ENCODE results near the gene MEIS2.

Gene MEIS2

GRCh38 chr15:37075777-37076176, 24.6 kb downstream of the MEIS2 start:
- H3K36me3 ChIP-seq (ENCODE audit: insufficient read depth, low read length), result no peaks in the 10 kb centered on the region
- no peaks in the 10 kb centered on the region for H3K27me3 ChIP-seq (ENCODE audit: insufficient read depth, low read length, poor library complexity, severe bottlenecking)

GRCh38 chr15:37072181-37072580, 28.2 kb downstream of the MEIS2 start:
- no peaks in the 10 kb centered on the region for H3K79me2 ChIP-seq (ENCODE audit: insufficient read depth, low read length)
- H3K9ac ChIP-seq (ENCODE audit: low read depth, low read length, poor library complexity, severe bottlenecking), result no peak overlapping the region
- H3K4me3 ChIP-seq (ENCODE audit: low read length, poor library complexity, severe bottlenecking), result no peak overlapping the region
- H3K4me1 ChIP-seq (ENCODE audit: insufficient read depth, low read length, poor library complexity, severe bottlenecking), result no peaks in the 10 kb centered on the region
- no peaks in the 10 kb centered on the region for H4K20me1 ChIP-seq (ENCODE audit: insufficient read depth, low read length, poor library complexity, severe bottlenecking)
- H3F3A ChIP-seq (ENCODE audit: low read depth), result no peaks in the 10 kb centered on the region
- H3K4me2 ChIP-seq (ENCODE audit: low read depth, low read length, poor library complexity, severe bottlenecking), result no peak overlapping the region
- H3K9me2 ChIP-seq (replicated peaks; ENCODE audit: low read depth, low read length), result no peaks in the 10 kb centered on the region
- TF ChIP-seq EZH2phosphoT487 (IDR thresholded peaks at IDR 0.05; ENCODE audit: borderline replicate concordance) (no peak), CTCF (conservative IDR thresholded peaks at IDR 0.05; ENCODE audit: low read length) (no peak)
- H3K36me3 ChIP-seq (ENCODE audit: insufficient read depth, low read length), result no peaks in the 10 kb centered on the region
- no peaks in the 10 kb centered on the region for H3K9me3 ChIP-seq (ENCODE audit: insufficient read depth, low read depth, low read length)
- H3K27me3 ChIP-seq (ENCODE audit: insufficient read depth, low read length, poor library complexity, severe bottlenecking), result no peaks in the 10 kb centered on the region
- H2AFZ ChIP-seq (ENCODE audit: low read length), result no peak overlapping the region

More at GRCh38 chr15:37075777-37076176, 24.6 kb downstream of the MEIS2 start:
- Histone ChIP-seq H3K9me2 (replicated peaks; ENCODE audit: low read depth, low read length) (no peaks in the 10 kb centered on the region), H2AFZ (ENCODE audit: low read length) (no peak overlapping the region), H4K20me1 (ENCODE audit: insufficient read depth, low read length, poor library complexity, severe bottlenecking) (no peaks in the 10 kb centered on the region), H3K9ac (ENCODE audit: low read depth, low read length, poor library complexity, severe bottlenecking) (no peak overlapping the region), H3K9me3 (ENCODE audit: insufficient read depth, low read depth, low read length) (no peaks in the 10 kb centered on the region), H3K4me1 (ENCODE audit: insufficient read depth, low read length, poor library complexity, severe bottlenecking) (no peaks in the 10 kb centered on the region), H3K79me2 (ENCODE audit: insufficient read depth, low read length) (no peaks in the 10 kb centered on the region), H3F3A (ENCODE audit: low read depth) (no peaks in the 10 kb centered on the region), H3K4me3 (ENCODE audit: low read length, poor library complexity, severe bottlenecking) (no peak overlapping the region), H3K4me2 (ENCODE audit: low read depth, low read length, poor library complexity, severe bottlenecking) (no peak overlapping the region)
- TF ChIP-seq EZH2phosphoT487 (IDR thresholded peaks at IDR 0.05; ENCODE audit: borderline replicate concordance), result no peak
- no peak for TF ChIP-seq CTCF (conservative IDR thresholded peaks at IDR 0.05; ENCODE audit: low read length)

- no peak overlapping the region for H3K4me2 ChIP-seq (ENCODE audit: low read depth, low read length, poor library complexity, severe bottlenecking)
- no peaks in the 10 kb centered on the region for H3K4me1 ChIP-seq (ENCODE audit: insufficient read depth, low read length, poor library complexity, severe bottlenecking)
- H3K9me2 ChIP-seq (replicated peaks; ENCODE audit: low read depth, low read length), result no peaks in the 10 kb centered on the region
- no peaks in the 10 kb centered on the region for H3K9me3 ChIP-seq (ENCODE audit: insufficient read depth, low read depth, low read length)
- H3K36me3 ChIP-seq (ENCODE audit: insufficient read depth, low read length), result no peaks in the 10 kb centered on the region
- H2AFZ ChIP-seq (ENCODE audit: low read length), result no peak overlapping the region
- no peaks in the 10 kb centered on the region for H3K27me3 ChIP-seq (ENCODE audit: insufficient read depth, low read length, poor library complexity, severe bottlenecking)
- TF ChIP-seq EZH2phosphoT487 (IDR thresholded peaks at IDR 0.05; ENCODE audit: borderline replicate concordance) (no peak), CTCF (conservative IDR thresholded peaks at IDR 0.05; ENCODE audit: low read length) (no peak)
- H4K20me1 ChIP-seq (ENCODE audit: insufficient read depth, low read length, poor library complexity, severe bottlenecking), result no peaks in the 10 kb centered on the region
- no peaks in the 10 kb centered on the region for H3K79me2 ChIP-seq (ENCODE audit: insufficient read depth, low read length)
- no peaks in the 10 kb centered on the region for H3F3A ChIP-seq (ENCODE audit: low read depth)
- no peak overlapping the region for H3K4me3 ChIP-seq (ENCODE audit: low read length, poor library complexity, severe bottlenecking)
- no peak overlapping the region for H3K9ac ChIP-seq (ENCODE audit: low read depth, low read length, poor library complexity, severe bottlenecking)
Observed at GRCh38 chr15:37071134-37071533, 29.2 kb downstream of the MEIS2 start.
